SW 1271 (cell line): ENCODE results near the gene EIF4E1B.
A peak's percentile ranks its signal among the peaks of the same experiment; 100 is the strongest.

Experiments
- DNase-seq, 2 experiments: peaks; one replicate each; lab custom pipeline; 2025; lab: John Stamatoyannopoulos, UW

The EIF4E1B gene

DNA sequence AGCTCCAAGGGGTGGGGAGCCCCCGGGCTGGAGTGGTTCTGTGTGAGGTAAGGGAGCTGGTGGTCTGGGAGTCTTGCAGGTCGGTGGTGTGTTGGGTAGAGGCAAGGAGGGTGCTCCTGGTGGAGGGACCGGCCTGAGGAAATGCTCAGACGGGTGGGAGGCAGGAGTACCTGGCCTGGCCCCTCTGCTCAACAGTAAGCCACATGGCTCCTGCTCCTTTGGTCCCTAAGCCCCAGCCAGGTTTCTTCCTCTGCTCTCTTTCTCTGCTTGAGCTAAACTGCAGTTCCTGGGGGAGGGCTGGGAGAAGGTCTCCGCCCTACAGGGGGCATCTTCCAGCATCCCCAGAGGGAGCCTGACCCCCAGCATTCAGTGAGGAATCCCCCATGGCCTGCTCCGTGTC is 34.0 kb downstream of the EIF4E1B start:
- DNase-seq = no peak

DNA sequence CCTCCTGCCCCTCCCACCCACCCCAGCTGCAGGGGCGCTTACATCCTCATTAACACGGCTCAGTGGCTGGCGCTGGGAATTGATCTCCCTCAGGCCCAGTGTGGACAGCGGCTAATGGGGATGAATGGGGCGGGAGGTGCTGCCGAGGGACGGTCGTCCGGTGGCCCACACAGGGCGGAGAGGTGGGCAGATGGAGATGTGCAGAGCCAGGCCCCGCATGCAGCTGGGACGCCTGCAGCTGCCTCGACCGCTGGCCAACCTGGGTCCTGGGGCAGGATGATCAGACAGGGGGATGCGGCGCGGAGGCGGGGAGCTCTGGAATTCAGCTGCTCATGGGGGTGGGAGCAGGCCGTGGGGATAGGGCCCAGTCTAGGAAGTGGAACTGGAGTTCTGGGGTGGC is 34.4 kb downstream of the EIF4E1B start:
- DNase-seq = no peak

DNA sequence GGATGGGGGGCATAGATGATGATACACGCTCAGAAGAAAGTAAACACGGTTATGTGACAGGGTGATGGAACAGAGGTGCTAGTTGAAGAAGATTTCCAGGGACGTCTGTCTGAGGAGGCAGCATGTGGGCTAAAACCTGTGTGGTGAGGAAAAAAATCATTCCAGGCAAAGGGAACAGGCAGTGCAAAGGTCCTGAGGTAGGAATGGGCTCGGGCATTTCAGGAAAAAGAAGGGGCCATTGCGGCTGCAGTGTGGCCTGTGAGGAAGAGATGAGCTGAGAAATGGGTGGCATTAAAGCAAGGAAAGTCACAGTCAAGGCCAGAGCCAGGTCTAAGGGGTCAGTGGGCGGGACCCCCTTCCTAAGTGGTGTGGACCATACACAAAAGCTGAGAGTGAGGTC is 35.0 kb downstream of the EIF4E1B start:
- DNase-seq = no peak

DNA sequence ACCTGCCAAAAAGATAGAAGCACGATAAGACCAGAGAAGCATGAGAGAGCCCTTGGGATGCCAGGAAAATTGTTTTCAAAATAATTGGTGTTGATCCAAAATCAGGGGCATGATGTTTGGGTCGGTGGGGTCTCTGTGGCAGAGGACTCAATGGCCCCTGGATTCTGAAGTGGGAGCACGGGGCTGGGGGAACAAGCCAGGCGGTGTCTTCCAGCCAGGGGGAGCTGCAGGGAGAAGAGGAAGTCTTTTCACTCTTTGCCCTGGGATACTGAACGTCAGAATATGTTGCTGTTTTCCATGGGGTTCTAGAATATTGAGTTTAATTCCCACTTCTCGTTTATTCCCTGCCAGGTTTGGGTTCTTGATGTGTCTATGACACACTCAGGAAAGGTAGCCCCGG is 37.2 kb downstream of the EIF4E1B start:
- DNase-seq = no peak

DNA sequence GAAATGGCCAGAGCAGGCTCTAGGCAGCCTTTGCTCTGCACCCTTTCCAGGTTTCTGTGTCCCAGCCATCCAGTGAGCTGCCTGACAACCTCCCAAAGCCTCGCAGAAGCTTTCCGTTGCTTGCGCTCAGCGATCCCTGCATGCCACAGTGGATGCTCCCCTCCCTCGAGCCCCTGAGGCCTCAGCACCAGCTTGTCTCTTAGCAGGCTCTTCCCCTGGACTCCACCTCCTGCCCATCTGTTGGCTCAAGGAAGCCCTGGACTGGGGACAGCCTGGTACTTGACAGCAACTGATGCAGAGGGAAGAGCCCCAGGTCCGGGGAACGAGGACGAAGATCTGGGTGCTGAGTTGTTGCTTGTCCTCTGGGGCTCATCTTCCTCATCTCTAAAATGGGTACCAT is 40.0 kb downstream of the EIF4E1B start:
- DNase-seq = no peak

DNA sequence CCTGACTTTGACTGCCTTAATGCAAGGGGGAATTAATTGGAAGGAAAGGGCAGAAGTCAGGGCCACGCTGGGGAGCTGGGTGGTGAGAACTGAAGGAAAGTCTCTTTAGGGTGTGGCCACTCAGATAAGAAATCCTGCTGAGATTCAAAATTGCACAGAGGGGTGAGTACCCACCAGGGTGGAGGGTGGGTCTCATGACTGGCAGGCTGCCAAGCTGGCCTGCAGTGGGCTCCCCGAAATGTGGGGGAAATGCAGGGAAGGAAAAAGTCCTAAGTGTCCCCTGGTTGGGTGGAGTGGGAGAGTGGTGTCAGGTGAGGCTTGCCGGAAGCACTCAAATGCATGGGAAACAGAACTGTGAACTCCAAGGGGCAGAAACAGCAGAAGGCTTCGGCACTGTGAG is 40.9 kb downstream of the EIF4E1B start:
- DNase-seq = no peak

DNA sequence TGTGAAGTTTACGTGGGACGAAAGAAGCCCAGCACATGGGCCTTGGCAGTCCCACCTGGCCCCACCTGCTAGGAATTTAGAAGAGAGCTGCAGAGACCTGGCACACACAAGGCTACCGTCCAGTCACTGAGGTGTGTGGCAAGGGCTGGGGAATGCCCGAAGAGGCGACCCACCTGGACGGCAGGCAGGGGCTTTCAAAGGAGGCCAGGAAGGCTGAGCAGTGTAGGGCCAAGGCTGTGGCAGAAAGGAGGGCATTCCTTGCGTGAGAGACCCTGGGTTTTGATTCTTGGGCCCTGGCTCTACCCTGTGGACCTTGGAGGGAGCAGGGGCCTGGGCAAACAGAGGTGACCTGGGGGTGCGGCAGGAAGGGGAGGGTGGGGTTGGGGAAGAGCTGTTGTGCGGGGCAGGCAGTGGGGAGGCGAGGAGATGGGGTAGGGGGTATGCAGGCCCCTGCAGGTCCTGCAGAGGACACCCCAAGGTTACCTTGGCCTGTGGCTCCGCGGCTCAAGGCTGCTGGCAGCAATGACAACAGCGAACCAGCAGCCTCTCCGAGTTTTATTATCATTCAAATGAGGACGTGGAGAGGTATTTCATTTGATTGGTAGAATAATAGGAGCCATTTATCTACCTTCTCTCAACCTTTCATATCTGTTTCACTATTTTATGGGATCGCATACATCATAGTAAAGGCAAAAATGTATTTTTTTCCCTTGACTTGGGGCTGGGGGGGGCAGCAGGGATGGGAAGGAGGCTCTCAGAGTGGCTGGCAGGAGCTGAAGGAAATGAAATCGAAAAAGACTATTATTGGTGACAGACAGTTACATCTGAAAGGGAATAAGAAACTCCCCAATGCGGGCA is 41.6 kb downstream of the EIF4E1B start:
- no peak for DNase-seq

DNA sequence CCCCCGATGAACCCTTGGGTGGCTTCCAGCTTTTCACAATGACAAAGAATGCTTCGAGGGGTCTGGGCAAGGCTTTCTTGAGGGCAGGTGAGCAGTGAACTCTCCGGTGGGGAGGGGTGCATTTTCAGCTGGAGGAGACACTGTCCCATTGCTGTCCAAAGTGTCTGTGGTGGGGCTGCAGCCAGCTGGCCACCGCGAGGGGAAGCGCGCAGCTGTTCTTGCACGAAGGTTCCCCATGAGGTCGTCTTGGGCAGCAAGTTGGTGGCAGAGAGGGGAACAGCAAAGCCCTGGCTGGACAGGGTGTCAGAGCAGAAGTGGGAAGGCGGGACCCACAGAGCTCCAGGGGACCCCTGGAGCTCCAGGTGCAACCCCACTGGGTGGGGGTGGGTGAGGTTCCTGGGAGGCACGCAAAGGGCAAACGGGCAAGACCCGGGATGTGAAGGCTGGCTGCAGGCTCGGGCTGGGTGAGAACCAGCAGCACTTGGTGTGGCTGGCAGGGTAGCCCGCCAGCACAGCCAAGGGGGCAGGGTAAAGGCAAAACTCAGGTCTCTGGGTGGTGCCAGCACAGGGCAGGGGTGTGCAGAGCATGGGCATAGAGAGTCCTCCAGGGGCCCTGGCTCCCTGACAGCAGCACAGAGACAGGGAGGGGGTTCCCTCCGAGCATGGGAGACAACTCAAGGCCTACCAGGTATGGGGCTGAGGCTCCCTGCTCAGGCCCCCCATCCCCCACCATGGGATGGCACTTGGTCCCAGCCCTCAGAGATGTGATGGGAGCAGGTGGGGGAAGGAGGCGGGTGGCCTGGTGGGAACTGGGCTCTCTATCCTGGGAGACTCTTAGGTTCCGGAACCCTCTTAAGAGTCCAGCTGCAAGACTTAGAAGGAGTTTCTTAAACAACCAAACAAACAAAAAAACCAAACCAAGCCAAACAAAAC is 43.4 kb downstream of the EIF4E1B start:
- DNase-seq = no peak

DNA sequence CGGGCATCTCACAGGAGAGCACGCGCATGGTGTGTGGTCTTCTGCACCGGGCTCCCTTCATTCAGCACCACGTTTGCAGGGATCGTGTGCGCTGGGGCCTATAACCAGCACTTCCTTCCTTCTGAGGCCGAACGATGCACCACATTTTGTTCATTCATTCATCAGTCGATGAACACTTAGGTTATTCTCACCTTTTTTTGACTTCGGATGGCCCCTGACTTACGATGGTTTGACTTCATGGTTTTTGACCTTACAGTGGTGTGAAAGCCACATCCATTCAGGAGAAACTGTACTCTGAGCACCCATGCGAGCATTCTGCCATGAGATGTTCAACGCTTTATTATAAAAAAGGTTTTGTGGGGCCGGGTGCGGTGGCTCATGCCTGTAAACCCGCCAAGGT is 44.3 kb downstream of the EIF4E1B start:
- DNase-seq = no peak

DNA sequence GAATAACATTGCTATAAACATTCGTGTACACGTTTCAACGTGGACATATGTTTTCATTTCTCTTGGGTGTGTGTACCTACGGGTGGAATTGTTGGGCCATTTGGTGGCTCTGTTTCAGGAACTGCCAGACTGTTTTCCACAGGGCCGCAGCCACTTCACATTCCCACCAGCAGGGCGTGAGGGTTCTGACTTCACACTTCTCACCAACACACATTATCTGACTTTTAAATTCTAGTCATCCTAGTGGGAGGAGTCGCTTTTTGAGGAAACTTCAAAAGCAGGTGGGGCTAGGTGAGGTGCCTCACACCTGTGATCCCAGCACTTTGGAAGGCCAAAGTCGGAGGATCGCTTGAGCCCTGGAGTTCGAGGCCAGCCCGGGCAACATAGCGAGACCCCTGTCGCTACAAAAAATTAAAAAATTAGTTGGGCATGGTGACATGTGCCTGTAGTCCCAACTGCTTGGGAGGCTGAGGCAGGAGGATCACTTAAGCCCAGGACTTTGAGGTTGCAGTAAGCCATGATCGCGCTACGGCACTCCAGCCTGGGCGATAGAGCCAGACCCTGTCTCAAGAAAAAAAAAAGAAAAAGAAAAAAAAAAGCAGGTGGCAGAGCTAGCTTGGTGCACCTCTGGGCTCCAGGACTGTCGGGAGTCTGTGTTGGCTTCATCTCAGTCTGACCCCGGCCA is 45.3 kb downstream of the EIF4E1B start:
- DNase-seq = peak in 1 of 2 experiments; percentile 63

DNA sequence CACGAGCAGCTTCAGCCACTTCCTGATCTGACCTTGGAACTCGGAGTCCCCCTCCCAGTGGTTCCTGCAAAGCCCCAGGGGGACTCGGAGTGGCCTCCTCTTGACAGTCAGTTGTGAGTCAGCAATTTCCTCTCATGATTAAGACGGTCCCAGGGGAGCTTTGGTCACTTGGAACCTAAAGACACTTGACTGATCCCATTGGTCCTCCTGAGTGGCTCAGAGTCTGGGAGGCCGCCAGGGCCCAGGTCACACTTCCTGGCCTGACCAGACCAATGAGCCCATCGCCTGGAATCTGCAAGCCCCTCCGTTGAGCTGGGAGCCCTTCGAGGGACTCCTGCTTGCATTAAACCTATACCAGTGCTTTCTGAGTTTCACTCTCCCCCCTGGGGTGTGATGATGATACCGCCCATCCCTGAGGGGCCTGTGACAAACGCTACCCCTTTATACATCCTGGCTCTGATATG is 45.9 kb downstream of the EIF4E1B start:
- DNase-seq = peak in 1 of 2 experiments; percentile 23

DNA sequence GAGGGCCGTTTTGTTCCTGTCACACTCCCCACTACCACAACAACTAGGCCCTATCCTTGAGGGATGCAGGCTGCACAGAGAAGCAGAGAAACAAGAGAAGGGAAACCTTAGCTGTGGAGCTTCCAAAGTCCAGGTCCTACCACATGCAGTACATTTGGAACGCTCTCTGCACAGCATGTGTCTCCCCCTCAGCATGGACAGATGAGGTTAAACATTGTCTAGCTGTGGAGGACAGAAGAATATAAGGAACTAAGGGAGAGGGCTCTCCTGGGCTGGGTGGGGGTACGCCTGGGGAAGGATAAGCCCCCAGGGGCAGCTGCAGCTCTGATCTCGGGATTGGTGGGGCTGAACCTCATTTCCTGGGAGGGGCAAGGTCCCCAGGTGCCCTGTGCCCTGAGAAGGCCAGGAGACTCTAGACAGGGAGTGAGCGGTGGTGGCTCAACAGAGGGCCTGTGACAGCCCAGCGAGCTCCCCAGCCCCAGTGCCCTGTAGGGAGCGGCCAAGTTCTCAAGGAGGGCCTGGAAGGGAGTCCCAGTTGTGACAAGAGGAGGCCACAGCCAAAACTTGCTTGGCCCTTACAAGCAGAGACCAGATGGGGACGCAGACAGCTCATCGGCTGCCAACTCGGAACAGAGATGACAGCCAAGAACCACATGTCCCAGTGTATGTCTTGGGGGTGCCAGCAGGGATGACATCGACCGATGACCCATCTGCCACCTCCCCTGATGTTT is 46.9 kb downstream of the EIF4E1B start:
- DNase-seq = no peak

DNA sequence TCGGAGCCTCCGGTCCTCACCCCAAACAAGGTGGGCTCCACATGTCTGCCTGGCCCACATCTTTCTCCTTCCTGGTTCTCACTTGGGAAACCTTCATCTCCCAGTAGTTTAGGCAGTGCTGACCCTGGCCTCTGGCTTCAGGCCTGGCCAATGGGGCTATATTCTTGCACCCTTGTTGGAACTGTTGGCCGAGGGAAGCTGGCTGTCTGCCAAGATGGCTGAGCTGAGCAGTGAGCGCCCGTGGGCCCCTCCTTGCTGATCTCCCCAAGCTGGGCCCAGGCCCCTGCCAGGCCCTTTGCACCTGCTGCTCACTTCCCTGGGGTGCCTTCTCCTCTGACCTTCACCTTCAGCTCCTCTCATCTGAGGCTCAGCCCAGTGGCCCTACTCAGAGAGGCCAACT is 48.1 kb downstream of the EIF4E1B start:
- DNase-seq = no peak

DNA sequence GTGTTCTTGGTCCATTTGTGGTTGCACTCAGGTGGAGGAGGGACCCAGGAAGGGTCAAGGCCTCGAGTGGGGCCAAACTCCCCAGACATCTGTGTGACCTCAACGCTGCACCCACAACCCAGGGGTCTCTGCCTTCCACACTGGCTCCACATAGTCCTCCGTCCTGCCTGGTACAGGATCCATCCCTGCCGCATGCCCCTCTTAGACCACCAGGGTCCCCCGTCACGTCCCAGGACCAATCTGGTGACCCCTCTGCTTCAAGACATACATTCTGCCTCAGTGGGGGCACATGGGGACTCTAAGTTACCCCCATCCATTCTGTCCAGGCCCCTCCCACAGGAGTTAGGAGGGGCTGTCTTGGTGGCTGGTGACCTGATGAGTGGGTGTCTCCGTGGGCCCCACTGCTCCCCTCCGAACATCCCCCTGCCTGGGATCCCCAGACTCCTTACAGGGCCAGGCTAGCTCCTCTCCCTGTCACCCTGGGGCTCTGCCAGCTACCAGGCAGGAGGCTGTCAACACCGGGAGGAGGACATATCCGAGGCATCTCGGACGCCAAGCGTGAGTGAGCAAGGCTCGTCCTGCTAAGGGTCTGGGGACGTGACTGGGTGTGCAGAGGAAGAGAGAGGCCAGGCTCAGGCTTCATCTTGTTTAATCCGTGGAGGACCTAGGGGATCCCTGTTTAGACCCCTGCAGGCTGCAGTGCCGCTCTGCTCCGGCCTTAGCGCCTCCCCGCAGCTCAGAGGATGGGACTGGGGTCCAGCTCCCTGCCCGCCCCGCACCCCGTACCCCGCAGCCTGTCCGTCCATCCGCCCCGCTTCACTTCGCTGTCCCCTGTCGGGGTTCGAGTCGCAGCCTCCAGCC is 49.1 kb downstream of the EIF4E1B start:
- DNase-seq = no peak

DNA sequence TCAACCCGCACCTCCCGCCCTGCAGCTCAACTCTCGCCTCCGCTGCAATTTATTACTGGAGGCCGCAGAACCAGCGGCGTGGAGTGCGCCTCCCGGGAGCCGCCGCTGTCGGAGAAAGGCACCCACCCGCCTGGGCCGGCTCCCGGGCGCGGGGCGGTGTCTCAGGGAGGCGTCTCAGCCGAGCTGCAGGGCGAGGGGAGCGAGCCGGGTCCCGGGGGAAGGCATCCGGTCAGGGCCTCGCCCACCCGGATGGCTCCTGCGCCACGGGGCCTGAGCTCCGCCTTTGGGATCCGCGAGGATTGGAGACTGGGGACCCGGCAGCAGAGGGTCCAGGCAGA is 49.7 kb downstream of the EIF4E1B start:
- no peak for DNase-seq

DNA sequence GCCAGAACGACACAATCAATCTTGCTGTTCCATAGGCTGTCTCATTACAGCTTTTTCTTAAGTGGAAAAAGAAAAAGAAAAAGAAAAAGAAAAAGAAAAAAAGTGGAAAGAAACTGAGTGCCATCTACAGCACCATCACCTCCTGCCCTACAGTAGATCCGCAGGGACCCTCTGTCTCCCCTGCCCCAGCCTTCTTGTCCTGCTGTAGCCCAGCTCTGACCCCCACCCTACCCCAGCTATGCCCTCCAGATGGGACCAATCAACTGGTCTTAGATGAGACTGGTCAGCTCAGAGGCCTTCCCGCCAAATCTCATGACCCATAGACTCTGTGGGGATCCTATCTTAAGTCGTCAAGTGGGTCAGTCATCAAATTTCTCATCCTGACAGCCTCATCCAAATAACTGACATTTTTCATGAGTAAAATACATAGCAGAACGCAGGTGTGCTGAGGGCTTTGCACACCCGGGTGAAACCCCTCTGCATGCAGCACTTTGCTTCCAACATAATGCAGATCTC is 51.6 kb downstream of the EIF4E1B start:
- DNase-seq = no peak

DNA sequence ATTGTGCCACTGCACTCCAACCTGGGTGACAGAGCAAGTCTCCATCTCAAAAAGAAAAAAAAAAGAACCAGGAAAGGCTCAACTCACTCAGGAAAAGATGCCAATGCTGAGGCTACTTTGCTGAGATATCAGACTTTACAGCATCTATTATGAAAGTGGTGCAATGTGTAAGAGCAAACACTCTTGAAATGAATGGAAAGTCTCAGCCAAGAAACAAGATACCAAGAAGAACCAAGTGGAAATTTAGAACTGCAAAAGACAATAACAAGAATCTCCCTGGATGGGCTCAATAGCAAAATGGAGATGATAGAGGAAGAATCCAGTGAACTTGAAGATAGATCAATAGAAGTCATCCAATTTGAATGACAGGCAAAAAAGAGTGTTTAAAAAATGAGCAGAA is 54.5 kb downstream of the EIF4E1B start:
- no peak for DNase-seq

DNA sequence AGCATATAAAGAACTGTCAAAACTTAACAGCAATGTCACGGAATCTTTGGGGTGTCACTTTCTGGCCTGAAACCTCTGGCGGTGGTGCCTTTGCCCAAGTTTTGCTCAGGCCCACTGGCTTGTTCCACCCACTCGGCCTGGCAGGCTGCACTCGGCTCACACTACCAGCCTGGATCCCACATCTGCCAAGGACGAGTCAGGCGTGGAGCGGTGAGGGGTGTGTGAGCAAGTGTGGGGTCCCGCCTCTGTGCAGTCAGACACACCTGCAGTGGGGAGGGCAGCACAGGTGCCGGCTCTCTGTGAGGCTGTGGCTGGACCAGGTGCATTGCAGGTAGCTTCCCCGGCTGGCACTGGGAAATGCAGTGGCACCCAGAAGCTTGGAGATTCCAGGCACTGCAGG is 56.8 kb downstream of the EIF4E1B start:
- DNase-seq = no peak

DNA sequence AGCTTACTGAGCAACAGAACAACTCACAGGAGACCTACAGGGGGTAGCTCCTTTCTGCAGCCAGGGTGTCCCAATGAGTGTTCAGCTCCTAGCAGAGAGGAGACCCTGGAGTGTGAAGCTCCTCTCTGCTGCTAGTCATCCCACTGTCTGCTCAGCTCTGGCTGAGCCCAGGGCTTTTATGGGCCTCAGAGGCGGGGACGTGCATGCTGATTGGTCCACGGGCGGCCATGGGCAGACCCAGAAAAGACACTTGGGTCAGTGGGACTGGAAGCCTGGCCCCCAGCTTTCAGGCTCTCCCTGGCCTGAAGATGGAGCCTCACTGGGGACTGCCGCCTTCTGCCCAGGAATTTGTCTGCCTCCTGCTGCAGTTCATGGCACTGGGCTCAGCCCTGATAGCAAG is 57.4 kb downstream of the EIF4E1B start:
- DNase-seq = no peak

DNA sequence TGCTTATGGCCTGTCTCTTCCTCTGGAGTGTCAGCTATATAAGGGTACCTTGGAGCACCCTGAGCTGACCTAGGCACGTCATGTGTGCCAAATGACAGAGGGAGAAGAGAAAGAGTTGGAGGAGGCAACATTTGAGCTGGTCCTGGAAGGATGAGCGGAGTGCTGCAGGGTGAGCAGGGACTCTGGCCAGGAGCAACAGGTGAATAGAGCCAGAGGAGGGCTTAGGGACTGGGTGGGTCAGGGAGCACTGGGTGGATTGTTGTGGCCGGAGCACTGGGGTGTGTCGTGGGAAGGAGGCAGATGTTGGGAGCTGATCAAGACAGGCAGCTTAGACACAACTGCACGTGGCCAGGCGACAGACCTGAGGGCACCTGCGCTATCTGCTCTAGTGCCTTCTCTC is 60.4 kb downstream of the EIF4E1B start:
- no peak for DNase-seq

DNA sequence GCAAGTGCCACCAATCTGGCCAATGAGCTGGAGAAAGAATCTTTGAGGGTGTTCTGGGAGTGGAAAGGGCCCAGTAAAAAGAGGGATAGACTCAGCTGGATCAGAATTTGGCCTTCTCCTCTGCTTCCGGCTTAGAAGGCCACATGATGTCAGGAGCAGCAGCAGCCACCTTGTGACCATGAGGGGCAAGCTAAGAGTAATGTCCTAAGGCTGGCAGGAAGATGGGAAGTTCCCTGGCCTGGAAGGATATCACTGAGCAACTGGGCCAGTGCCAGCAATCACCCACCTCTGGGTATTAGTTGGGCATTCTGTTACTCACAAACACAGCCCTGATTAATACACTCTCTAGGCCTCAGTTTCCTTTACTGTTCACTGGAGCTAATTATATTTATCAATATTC is 61.0 kb downstream of the EIF4E1B start:
- DNase-seq = no peak
